ENCODE measurements around the gene ZNF519. TPM values are rescaled to one million over a fixed set of nuclear protein-coding genes. Genes with fewer than 3 reads are reported as not detected.
"Not testable (repeated sequence)": the region's sequence is repeated elsewhere in the genome, so short reads cannot be mapped to it uniquely, and the experiment has no call there.

ZNF519 gene
- total RNA-seq, 1 experiment from 2014 or later, result 24.3 TPM

DNA sequence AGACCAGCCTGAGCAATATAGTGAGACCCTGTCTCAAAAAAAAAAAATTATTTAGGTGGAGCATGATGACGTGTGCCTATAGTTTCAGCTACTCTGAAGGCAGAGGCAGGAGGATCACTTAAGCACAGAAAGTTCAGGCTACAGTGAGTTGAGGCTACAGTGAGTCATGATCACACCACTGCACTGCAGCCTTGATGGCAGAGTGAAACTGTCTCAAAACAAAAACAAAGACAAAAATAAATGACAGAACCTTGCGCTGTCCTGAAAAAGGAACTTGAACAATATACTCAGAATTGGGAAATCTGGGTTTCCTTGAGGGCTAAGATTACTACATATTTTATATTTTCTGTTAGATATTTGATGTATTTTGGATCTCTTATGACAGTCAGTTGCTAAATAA lies 7.3 kb upstream of the ZNF519 start:
- peaks cover 13% of the 10 kb centered on the region for H3K9me3 ChIP-seq (ENCODE audit: control insufficient read depth, low read depth, low read length)
- H4K91ac ChIP-seq (ENCODE audit: insufficient read length, low read depth, low read length); H3K27me3 Mint-ChIP-seq (ENCODE audit: low read depth); H2BK120ac ChIP-seq (ENCODE audit: low read depth, low read length, poor library complexity, severe bottlenecking); H3K23ac ChIP-seq (ENCODE audit: insufficient read length, low read depth, low read length); H4K5ac ChIP-seq (ENCODE audit: insufficient read length, low read depth, low read length); H2BK5ac ChIP-seq (ENCODE audit: insufficient read length, low read length); H3T11ph ChIP-seq (ENCODE audit: low read length); H3K4me1 ChIP-seq (ENCODE audit: insufficient read depth, low read length); H2BK15ac ChIP-seq (ENCODE audit: low read depth, low read length); H3K4me1 Mint-ChIP-seq; H3K56ac ChIP-seq (ENCODE audit: insufficient read length, low read depth, low read length); H3K27me3 ChIP-seq (ENCODE audit: insufficient read depth, low read length); H3K27ac ChIP-seq (ENCODE audit: insufficient read length, low read depth, low read length); H3K36me3 Mint-ChIP-seq (ENCODE audit: insufficient read depth in 1 of 3, low read depth in 3 of 3); H3K79me2 ChIP-seq (ENCODE audit: insufficient read depth, low read length); H3K4me2 ChIP-seq (ENCODE audit: insufficient read depth, insufficient read length, low read length); H3K79me1 ChIP-seq (ENCODE audit: insufficient read depth, low read depth, low read length, poor library complexity, severe bottlenecking); H3K27ac Mint-ChIP-seq; H4K20me1 ChIP-seq (ENCODE audit: control insufficient read depth, insufficient read depth, insufficient read length); H2BK12ac ChIP-seq (ENCODE audit: insufficient read length, low read depth, low read length); DNase-seq; H2AFZ ChIP-seq (ENCODE audit: low read length); H2AK5ac ChIP-seq (ENCODE audit: insufficient read length, low read length); H2BK20ac ChIP-seq (ENCODE audit: low read depth, low read length, poor library complexity, severe bottlenecking); H3K18ac ChIP-seq (ENCODE audit: insufficient read length, low read depth, low read length); H3K4me3 Mint-ChIP-seq; H4K8ac ChIP-seq (replicated peaks; ENCODE audit: insufficient read length, low read depth, low read length); H3K23me2 ChIP-seq (ENCODE audit: insufficient read length, low read depth, low read length, poor library complexity, severe bottlenecking); H3K14ac ChIP-seq (ENCODE audit: insufficient read depth, low read length); H3K9ac ChIP-seq (ENCODE audit: extremely low read depth, insufficient read length, low read length); H3K4ac ChIP-seq (ENCODE audit: low read depth, low read length): not testable (repeated sequence)
- H3K9me3 Mint-ChIP-seq, result peaks cover 29 to 49% of the 10 kb centered on the region in 2 experiments
- WGBS (ENCODE audit: extremely low coverage, insufficient read length, low lambda C conversion rate), result no CpG with 5 or more reads among the region's 2 CpGs

DNA sequence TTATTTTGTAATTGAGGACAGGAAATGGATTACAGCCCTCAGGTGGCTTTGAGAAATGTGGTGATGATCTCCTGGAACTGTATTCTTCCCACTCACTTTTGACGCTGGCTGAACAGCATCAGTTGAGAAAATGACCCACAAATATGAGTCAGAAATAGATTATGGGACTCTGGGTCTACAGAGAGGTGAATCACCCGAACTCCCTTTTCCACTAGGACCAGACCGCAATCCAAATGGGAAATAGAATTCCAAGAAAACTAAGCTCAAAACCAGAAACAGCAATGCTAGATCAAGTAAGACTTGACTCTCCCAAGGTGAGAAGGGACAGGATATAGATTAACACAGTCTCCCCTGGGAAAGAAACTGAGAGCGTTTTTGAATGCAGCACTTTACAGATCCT lies 5.7 kb upstream of the ZNF519 start:
- H2BK120ac ChIP-seq (ENCODE audit: low read depth, low read length, poor library complexity, severe bottlenecking); H2BK15ac ChIP-seq (ENCODE audit: low read depth, low read length); H4K8ac ChIP-seq (replicated peaks; ENCODE audit: insufficient read length, low read depth, low read length); H3K4me2 ChIP-seq (ENCODE audit: insufficient read depth, insufficient read length, low read length); H3K4ac ChIP-seq (ENCODE audit: low read depth, low read length); H3K4me1 Mint-ChIP-seq; H3K27me3 Mint-ChIP-seq (ENCODE audit: low read depth); H3K23me2 ChIP-seq (ENCODE audit: insufficient read length, low read depth, low read length, poor library complexity, severe bottlenecking); H3K27ac ChIP-seq (ENCODE audit: insufficient read length, low read depth, low read length); H3K56ac ChIP-seq (ENCODE audit: insufficient read length, low read depth, low read length); H3K36me3 Mint-ChIP-seq (ENCODE audit: insufficient read depth in 1 of 3, low read depth in 3 of 3); H3K4me1 ChIP-seq (ENCODE audit: insufficient read depth, low read length); DNase-seq; H3T11ph ChIP-seq (ENCODE audit: low read length); H4K5ac ChIP-seq (ENCODE audit: insufficient read length, low read depth, low read length); H3K18ac ChIP-seq (ENCODE audit: insufficient read length, low read depth, low read length); H3K14ac ChIP-seq (ENCODE audit: insufficient read depth, low read length); H3K79me2 ChIP-seq (ENCODE audit: insufficient read depth, low read length); H3K27me3 ChIP-seq (ENCODE audit: insufficient read depth, low read length); H3K27ac Mint-ChIP-seq; H2BK5ac ChIP-seq (ENCODE audit: insufficient read length, low read length); H3K9ac ChIP-seq (ENCODE audit: extremely low read depth, insufficient read length, low read length); H2AK5ac ChIP-seq (ENCODE audit: insufficient read length, low read length); H4K91ac ChIP-seq (ENCODE audit: insufficient read length, low read depth, low read length); H3K4me3 Mint-ChIP-seq; H2AFZ ChIP-seq (ENCODE audit: low read length); H2BK12ac ChIP-seq (ENCODE audit: insufficient read length, low read depth, low read length); H3K79me1 ChIP-seq (ENCODE audit: insufficient read depth, low read depth, low read length, poor library complexity, severe bottlenecking); H3K23ac ChIP-seq (ENCODE audit: insufficient read length, low read depth, low read length); H2BK20ac ChIP-seq (ENCODE audit: low read depth, low read length, poor library complexity, severe bottlenecking); H4K20me1 ChIP-seq (ENCODE audit: control insufficient read depth, insufficient read depth, insufficient read length); H3K9me3 ChIP-seq (ENCODE audit: control insufficient read depth, low read depth, low read length): not testable (repeated sequence)
- WGBS (ENCODE audit: extremely low coverage, insufficient read length, low lambda C conversion rate), result no CpG with 5 or more reads among the region's 4 CpGs
- peaks cover 29 to 38% of the 10 kb centered on the region in 2 experiments for H3K9me3 Mint-ChIP-seq
